GM23338 (cell line): Measurements from ENCODE around the gene GALR2. TPM values are rescaled to one million over a fixed set of nuclear protein-coding genes. Genes with fewer than 3 reads are reported as not detected.

Experiments used
- ATAC-seq: fragments of 200-7000 bp; cut with Tn5 transposase; 3 replicates; pipeline ENCODE4 v1.9.1; 2020
- DNase-seq: peaks from one replicate; pipeline ENCODE4 v3.0.0-alpha.2; 2015; ENCODE audit warnings: low spot score
- H2AFZ ChIP-seq: fragments of 200-600 bp; sonication (generic); 2 replicates; pipeline ENCODE4 v1.8.0; 2016; ENCODE audit warnings: antibody characterized with exemption, mild to moderate bottlenecking, moderate library complexity
- H3F3A ChIP-seq: fragments of 200-600 bp; sonication (generic); replicated peaks from 2 replicates; pipeline ENCODE4 v1.8.0; 2017; ENCODE audit warnings: antibody characterized with exemption, mixed run types, low read depth
- H3K27ac ChIP-seq: fragments of 200-600 bp; sonication (generic); 2 replicates; pipeline ENCODE4 v1.6.1; 2016; ENCODE audit warnings: low read depth
- H3K27me3 ChIP-seq: fragments of 200-600 bp; sonication (generic); 2 replicates; pipeline ENCODE4 v1.8.0; 2016; ENCODE audit warnings: mild to moderate bottlenecking, mixed run types, moderate library complexity; ENCODE audit not compliant: insufficient read depth
- H3K36me3 ChIP-seq: fragments of 200-600 bp; sonication (generic); 2 replicates; pipeline ENCODE4 v1.8.0; 2016; ENCODE audit warnings: mild to moderate bottlenecking; ENCODE audit not compliant: insufficient read depth
- H3K4me1 ChIP-seq: fragments of 200-600 bp; sonication (generic); 2 replicates; pipeline ENCODE4 v1.8.0; 2016; ENCODE audit warnings: mild to moderate bottlenecking, moderate library complexity; ENCODE audit not compliant: insufficient read depth
- H3K4me2 ChIP-seq: fragments of 200-600 bp; sonication (generic); 2 replicates; pipeline ENCODE4 v1.7.1; 2017; ENCODE audit warnings: mixed run types
- H3K4me3 ChIP-seq: fragments of 200-600 bp; sonication (generic); 2 replicates; pipeline ENCODE4 v1.6.1; 2016; ENCODE audit warnings: mixed run types
- H3K79me2 ChIP-seq: fragments of 200-600 bp; sonication (generic); replicated peaks from 2 replicates; pipeline ENCODE4 v1.8.0; 2017; ENCODE audit warnings: mild to moderate bottlenecking; ENCODE audit not compliant: insufficient read depth
- H3K9me2 ChIP-seq: fragments of 200-600 bp; sonication (generic); 2 replicates; pipeline ENCODE4 v1.8.0; 2017; ENCODE audit not compliant: insufficient read depth
- H4K20me1 ChIP-seq: fragments of 200-600 bp; sonication (generic); replicated peaks from 2 replicates; pipeline ENCODE4 v1.8.0; 2017; ENCODE audit warnings: mild to moderate bottlenecking; ENCODE audit not compliant: insufficient read depth
- H3K27ac Mint-ChIP-seq: 2 replicates; pipeline ENCODE4 v1.8.0; 2020; ENCODE audit warnings: inconsistent platforms, mild to moderate bottlenecking, moderate library complexity, mixed read lengths
- H3K27me3 Mint-ChIP-seq: 3 replicates; pipeline ENCODE4 v1.8.0; 2022; ENCODE audit warnings: low read depth, mild to moderate bottlenecking, moderate library complexity, mixed read lengths, inconsistent platforms; ENCODE audit not compliant: insufficient read depth, poor library complexity
- H3K36me3 Mint-ChIP-seq: 3 replicates; pipeline ENCODE4 v1.8.0; 2021; ENCODE audit warnings: low read depth, mild to moderate bottlenecking, inconsistent platforms, moderate library complexity, mixed read lengths
- H3K4me1 Mint-ChIP-seq: 3 replicates; pipeline ENCODE4 v1.8.0; 2020; ENCODE audit warnings: mild to moderate bottlenecking, inconsistent platforms, mixed read lengths
- H3K4me3 Mint-ChIP-seq: 3 replicates; pipeline ENCODE4 v1.8.0; 2021; ENCODE audit warnings: moderate library complexity, mild to moderate bottlenecking, inconsistent platforms, mixed read lengths
- H3K9me3 Mint-ChIP-seq: 3 replicates; pipeline ENCODE4 v1.8.0; 2020; ENCODE audit warnings: moderate library complexity, mild to moderate bottlenecking, inconsistent platforms, mixed read lengths
- CREB1 ChIP-seq: fragments of 250-450 bp; sonication (Bioruptor Pico); IDR thresholded peaks from 2 replicates; pipeline ENCODE4 v1.5.0; 2020; ENCODE audit warnings: low read depth, mild to moderate bottlenecking, moderate library complexity
- CTCF ChIP-seq, 2 experiments: fragments of 200-600 bp in 1 of 2; sonication (generic) in 1 of 2; conservative IDR thresholded peaks; 2 replicates each; pipeline versions ENCODE4 v1.5.1 to v1.6.1; 2016 to 2017; ENCODE audit warnings: antibody characterized with exemption in 2 of 2, low read depth in 2 of 2, mild to moderate bottlenecking in 2 of 2, moderate library complexity in 1 of 2
- EZH2 ChIP-seq: fragments of 200-600 bp; sonication (generic); IDR thresholded peaks from one replicate; pipeline ENCODE4 v1.8.0; 2017; ENCODE audit warnings: antibody characterized with exemption, mild to moderate bottlenecking, low read depth; ENCODE audit not compliant: unreplicated experiment
- EZH2phosphoT487 ChIP-seq: fragments of 200-600 bp; sonication (generic); IDR thresholded peaks from one replicate; pipeline ENCODE4 v1.8.1; 2018; ENCODE audit warnings: antibody characterized with exemption; ENCODE audit not compliant: unreplicated experiment
- JUNB ChIP-seq: IDR thresholded peaks from one replicate; pipeline ENCODE4 v1.6.1; 2016; ENCODE audit warnings: antibody characterized with exemption; ENCODE audit not compliant: unreplicated experiment
- NANOG ChIP-seq: IDR thresholded peaks from 2 replicates; pipeline ENCODE4 v1.6.1; 2016; ENCODE audit warnings: antibody characterized with exemption, borderline replicate concordance
- POLR2AphosphoS5 ChIP-seq: IDR thresholded peaks from 2 replicates; pipeline ENCODE4 v1.6.1; 2016; ENCODE audit warnings: antibody characterized with exemption, low read depth
- REST ChIP-seq: IDR thresholded peaks from one replicate; pipeline ENCODE4 v1.6.1; 2018; ENCODE audit warnings: antibody characterized with exemption; ENCODE audit not compliant: unreplicated experiment
- STAT1 ChIP-seq: IDR thresholded peaks from one replicate; pipeline ENCODE4 v1.6.1; 2016; ENCODE audit warnings: antibody characterized with exemption; ENCODE audit not compliant: unreplicated experiment
- ZNF114 ChIP-seq: fragments of 250-450 bp; sonication (Bioruptor Pico); IDR thresholded peaks from 2 replicates; pipeline ENCODE4 v1.5.0; 2020; ENCODE audit warnings: mild to moderate bottlenecking, moderate library complexity
- ZNF331 ChIP-seq: fragments of 250-450 bp; sonication (Bioruptor Pico); IDR thresholded peaks from 2 replicates; pipeline ENCODE4 v1.5.0; 2020; ENCODE audit warnings: low read depth, mild to moderate bottlenecking, moderate library complexity
- ZNF462 ChIP-seq: fragments of 250-450 bp; sonication (Bioruptor Pico); IDR thresholded peaks from 2 replicates; pipeline ENCODE4 v1.5.0; 2020; ENCODE audit warnings: mild to moderate bottlenecking, moderate library complexity
- polyA plus RNA-seq: library from polyadenylated mRNA; unstranded; fragments of >200 nt; fragmentation: Nextera tagmentation; extraction: Ambion mirVana; gene quantifications from 2 replicates; pipeline ENCODE4 v1.2.1, GENCODE V29; 2016
- total RNA-seq: library from RNA; depleted of rRNA; stranded (reverse); fragments of >200 nt; shearing (Covaris generic); gene quantifications from 2 replicates; pipeline ENCODE4 v1.2.3, GENCODE V29; 2014
- TF ChIP-seq, protein P1 (sequence below): IDR thresholded peaks from 2 replicates; pipeline ENCODE4 v1.6.1; 2016; ENCODE audit warnings: antibody characterized with exemption

GALR2 gene
- total and polyA plus RNA-seq, 2 experiments from 2014 or later: 0.50 to 2.2 TPM

DNA sequence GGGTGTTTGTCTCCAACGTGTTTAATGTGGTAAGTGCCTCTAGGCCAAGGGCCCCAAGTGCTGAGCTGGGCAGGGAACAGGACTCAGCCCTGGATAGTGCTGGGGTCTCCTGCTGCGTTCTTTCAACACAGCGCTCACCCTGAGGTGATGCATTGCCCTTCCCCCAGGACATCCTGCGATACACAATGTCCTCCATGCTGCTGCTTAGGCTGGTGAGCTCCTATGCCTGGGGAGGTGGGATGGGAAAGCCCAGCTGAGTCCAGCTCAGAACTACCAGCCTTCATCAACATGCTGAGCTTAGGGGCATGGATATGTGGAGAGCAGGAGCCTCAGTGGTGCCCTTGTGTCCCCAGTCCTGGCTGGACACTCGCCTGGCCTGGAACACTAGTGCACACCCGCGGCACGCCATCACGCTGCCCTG, 5.0 kb downstream of the GALR2 start:
- TF ChIP-seq EZH2: no peak
- no peak for TF ChIP-seq CREB1
- TF ChIP-seq ZNF462 (CRISPR knock-in tag): no peak
- TF ChIP-seq NANOG: no peak
- TF ChIP-seq JUNB: no peak
- TF ChIP-seq CTCF (conservative IDR thresholded peaks at IDR 0.05; ENCODE audit: low read depth in 2 of 2): no peak
- TF ChIP-seq, protein P1, sequence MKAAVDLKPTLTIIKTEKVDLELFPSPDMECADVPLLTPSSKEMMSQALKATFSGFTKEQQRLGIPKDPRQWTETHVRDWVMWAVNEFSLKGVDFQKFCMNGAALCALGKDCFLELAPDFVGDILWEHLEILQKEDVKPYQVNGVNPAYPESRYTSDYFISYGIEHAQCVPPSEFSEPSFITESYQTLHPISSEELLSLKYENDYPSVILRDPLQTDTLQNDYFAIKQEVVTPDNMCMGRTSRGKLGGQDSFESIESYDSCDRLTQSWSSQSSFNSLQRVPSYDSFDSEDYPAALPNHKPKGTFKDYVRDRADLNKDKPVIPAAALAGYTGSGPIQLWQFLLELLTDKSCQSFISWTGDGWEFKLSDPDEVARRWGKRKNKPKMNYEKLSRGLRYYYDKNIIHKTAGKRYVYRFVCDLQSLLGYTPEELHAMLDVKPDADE: no peak
- TF ChIP-seq ZNF331 (CRISPR knock-in tag): no peak
- TF ChIP-seq ZNF114: no peak
- TF ChIP-seq REST: no peak
- TF ChIP-seq STAT1: no peak
- no peak for TF ChIP-seq POLR2AphosphoS5
- no peak for TF ChIP-seq EZH2phosphoT487
- Mint-ChIP-seq H3K4me1 (peaks cover 51% of the 10 kb centered on the region), H3K36me3 (peaks cover 17% of the 10 kb centered on the region), H3K27me3 (peaks cover 73% of the 10 kb centered on the region), H3K4me3 (peak overlapping the region; percentile 55), H3K9me3 (no peaks in the 10 kb centered on the region; the same call in 2 of the 3 replicates), H3K27ac (no peak overlapping the region)
- ATAC-seq (no peak), DNase-seq (no peak)
- Histone ChIP-seq H3K27me3 (peaks cover 54% of the 10 kb centered on the region), H3F3A (peaks cover 34% of the 10 kb centered on the region), H3K4me1 (peaks cover 41% of the 10 kb centered on the region), H3K79me2 (no peaks in the 10 kb centered on the region), H3K4me2 (peak overlapping the region; percentile 88), H3K4me3 (peak overlapping the region; percentile 52), H2AFZ (no peak overlapping the region), H3K9me2 (no peaks in the 10 kb centered on the region), H3K27ac (no peak overlapping the region), H3K36me3 (no peaks in the 10 kb centered on the region), H4K20me1 (0 out of 2 replicates have a peak, but pooled peaks cover 7% of the 10 kb centered on the region)
